ENCODE results near the gene LARP1. TPM values are rescaled to one million over a fixed set of nuclear protein-coding genes. Genes with fewer than 3 reads are reported as not detected.

Gene LARP1
- polyA plus RNA-seq, 4 donors: 16.8 to 104 (median 43.0) TPM

DNA sequence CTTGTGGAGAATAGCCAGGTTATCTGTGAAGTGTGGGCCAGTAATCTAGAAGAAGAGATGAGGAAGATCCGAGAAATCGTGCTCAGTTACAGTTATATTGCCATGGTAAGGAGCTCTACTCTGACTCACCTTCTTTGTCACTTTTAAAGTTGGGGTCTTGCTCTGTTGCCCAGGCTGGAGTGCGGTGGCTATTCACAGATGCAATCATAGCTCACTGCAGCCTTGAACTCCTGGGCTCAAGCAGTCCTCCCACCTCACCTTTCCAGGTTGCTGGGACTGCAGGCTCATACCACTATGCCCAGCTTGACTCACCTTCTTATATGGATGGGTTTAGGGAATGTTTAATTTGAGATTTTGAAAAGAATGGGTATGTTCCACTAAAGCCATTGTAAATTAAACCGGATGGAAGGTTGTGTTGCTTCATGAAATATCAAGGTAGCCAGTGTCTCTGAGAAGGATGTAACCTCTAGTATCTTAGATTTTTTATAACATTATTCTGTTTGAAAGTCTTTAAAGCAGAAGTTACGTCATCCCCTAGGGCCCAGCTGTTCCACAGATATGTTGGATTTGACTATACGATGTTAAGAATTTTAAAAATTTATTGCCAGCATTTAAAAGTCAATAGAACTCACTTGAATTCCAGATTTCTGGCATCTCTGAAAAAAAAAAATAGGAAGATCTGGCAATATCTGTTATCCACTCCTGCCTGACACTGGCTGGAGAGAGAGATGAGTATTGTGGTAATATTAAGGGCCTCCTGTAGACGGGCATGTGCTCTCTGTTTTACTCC lies 108.3 kb downstream of the LARP1 start:
- peaks cover 3 to 10% (median 6%) of the 10 kb centered on the region in 3 donors for H3K4me1 ChIP-seq (ENCODE audit: control insufficient read depth in 3 of 3, insufficient read depth in 2 of 3, low read depth in 1 of 3, low read length in 2 of 3)
- no peak overlapping the region for H3K4me3 ChIP-seq (ENCODE audit: low read depth in 1 of 3, low read length in 3 of 3)
- DNase-seq: no peak
- whole genome bisulfite sequencing, 3 donors: 88 to 93% (median 93%) methylated on average over 7 of the region's 7 CpGs
- H3K9me3 ChIP-seq (ENCODE audit: control insufficient read depth in 2 of 2, insufficient read depth in 1 of 2, low read depth in 1 of 2, low read length in 1 of 2): no peaks in the 10 kb centered on the region
- FAIRE-seq: no peak
- peaks cover 2 to 19% (median 10%) of the 10 kb centered on the region in 3 donors for H3K36me3 ChIP-seq (ENCODE audit: control insufficient read depth in 3 of 3, insufficient read depth in 2 of 3, low read depth in 1 of 3, low read length in 3 of 3)
- no peaks in the 10 kb centered on the region for H3K27me3 ChIP-seq (ENCODE audit: control insufficient read depth in 3 of 3, insufficient read depth in 3 of 3, low read length in 3 of 3)
- H3K27ac ChIP-seq (ENCODE audit: low read depth in 1 of 3, low read length in 2 of 3): no peak overlapping the region

GRCh38 chr5:154865466-154866184 lies 110.4 kb downstream of the LARP1 start:
- Histone ChIP-seq H3K36me3 (ENCODE audit: control insufficient read depth in 3 of 3, insufficient read depth in 2 of 3, low read depth in 1 of 3, low read length in 3 of 3) (peaks cover 2 to 33% (median 12%) of the 10 kb centered on the region in 3 donors), H3K4me3 (ENCODE audit: low read depth in 1 of 3, low read length in 3 of 3) (no peak overlapping the region), H3K9me3 (ENCODE audit: control insufficient read depth in 2 of 2, insufficient read depth in 1 of 2, low read depth in 1 of 2, low read length in 1 of 2) (no peaks in the 10 kb centered on the region), H3K4me1 (ENCODE audit: control insufficient read depth in 3 of 3, insufficient read depth in 2 of 3, low read depth in 1 of 3, low read length in 2 of 3) (peaks cover 0 to 6% (median 0%) of the 10 kb centered on the region in 3 donors), H3K27ac (ENCODE audit: low read depth in 1 of 3, low read length in 2 of 3) (no peak overlapping the region), H3K27me3 (ENCODE audit: control insufficient read depth in 3 of 3, insufficient read depth in 3 of 3, low read length in 3 of 3) (no peaks in the 10 kb centered on the region)
- DNase-seq (no peak), FAIRE-seq (no peak)
- WGBS, 3 donors: 56 to 61% (median 56%) methylated on average over 5 of the region's 5 CpGs

- Histone ChIP-seq H3K9me3 (ENCODE audit: control insufficient read depth in 2 of 2, insufficient read depth in 1 of 2, low read depth in 1 of 2, low read length in 1 of 2) (no peaks in the 10 kb centered on the region), H3K27me3 (ENCODE audit: control insufficient read depth in 3 of 3, insufficient read depth in 3 of 3, low read length in 3 of 3) (no peaks in the 10 kb centered on the region), H3K4me3 (ENCODE audit: low read depth in 1 of 3, low read length in 3 of 3) (no peak overlapping the region), H3K36me3 (ENCODE audit: control insufficient read depth in 3 of 3, insufficient read depth in 2 of 3, low read depth in 1 of 3, low read length in 3 of 3) (peaks cover 3 to 35% (median 15%) of the 10 kb centered on the region in 3 donors), H3K4me1 (ENCODE audit: control insufficient read depth in 3 of 3, insufficient read depth in 2 of 3, low read depth in 1 of 3, low read length in 2 of 3) (peaks cover 0 to 6% (median 0%) of the 10 kb centered on the region in 3 donors), H3K27ac (ENCODE audit: low read depth in 1 of 3, low read length in 2 of 3) (no peak overlapping the region)
- WGBS, 3 donors: 69 to 79% (median 74%) methylated on average over 2 of the region's 2 CpGs
- DNase-seq (no peak), FAIRE-seq (no peak)
These were observed 111.7 kb downstream of the LARP1 start for GRCh38 chr5:154866841-154867240.

Other genes with a start within 250 kb of the LARP1 start
- 10 to 100 TPM; 10.8 to 30.9 (median 15.1) TPM for gene FAXDC2, start 95.2 kb downstream of the LARP1 start, polyA plus RNA-seq
- gene CNOT8, start 103.2 kb downstream of the LARP1 start, polyA plus RNA-seq: 10 to 100 TPM; 43.5 to 54.1 (median 48.9) TPM
- 10 to 100 TPM in 1 of 4 donors, 1 to 10 TPM in 3; 1.4 to 11.6 (median 3.4) TPM for gene GEMIN5, start 182.8 kb downstream of the LARP1 start, polyA plus RNA-seq
- 10 to 100 TPM; 33.6 to 63.5 (median 59.2) TPM for gene MRPL22, start 185.7 kb downstream of the LARP1 start, polyA plus RNA-seq